ENCODE results near the gene KCND3.

DNA sequence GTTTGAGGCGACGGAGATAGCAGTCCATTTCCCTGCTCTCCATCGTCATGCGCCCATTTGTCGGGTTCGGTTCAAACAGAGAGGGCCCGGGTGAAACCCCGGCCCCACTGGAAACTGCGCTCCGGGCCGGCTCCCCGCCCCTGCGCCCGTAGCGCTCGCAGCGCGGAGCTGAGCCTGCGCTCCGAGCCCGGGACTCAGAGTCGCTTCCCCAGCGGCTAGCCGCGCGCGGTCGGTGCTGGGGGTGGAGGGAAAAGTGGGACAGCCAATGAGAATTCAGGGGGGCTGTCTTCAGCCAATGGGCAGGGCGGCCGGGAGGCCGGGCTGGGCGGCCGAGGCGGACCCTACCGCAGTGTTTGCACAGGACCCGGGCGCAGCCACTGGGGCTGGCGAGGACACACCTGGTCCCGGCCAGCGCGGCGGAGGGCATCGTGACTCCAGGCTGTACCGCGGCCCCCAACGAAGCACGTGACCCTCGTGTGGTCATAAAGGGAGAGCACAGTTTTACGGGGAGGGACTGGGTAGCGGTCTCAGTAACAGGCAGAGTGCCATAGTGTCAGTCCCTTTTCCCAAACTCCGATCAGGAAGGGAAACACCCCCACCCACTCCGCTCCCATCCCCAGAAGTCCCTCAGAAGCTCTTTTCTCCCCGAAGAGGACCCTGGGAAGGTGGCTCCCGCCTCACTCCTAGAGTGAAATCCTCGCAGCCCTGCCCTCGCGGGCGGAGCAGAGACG, 250.1 kb downstream of the KCND3 start, which contains the start of gene INKA2:
- TF ChIP-seq, protein P1, sequence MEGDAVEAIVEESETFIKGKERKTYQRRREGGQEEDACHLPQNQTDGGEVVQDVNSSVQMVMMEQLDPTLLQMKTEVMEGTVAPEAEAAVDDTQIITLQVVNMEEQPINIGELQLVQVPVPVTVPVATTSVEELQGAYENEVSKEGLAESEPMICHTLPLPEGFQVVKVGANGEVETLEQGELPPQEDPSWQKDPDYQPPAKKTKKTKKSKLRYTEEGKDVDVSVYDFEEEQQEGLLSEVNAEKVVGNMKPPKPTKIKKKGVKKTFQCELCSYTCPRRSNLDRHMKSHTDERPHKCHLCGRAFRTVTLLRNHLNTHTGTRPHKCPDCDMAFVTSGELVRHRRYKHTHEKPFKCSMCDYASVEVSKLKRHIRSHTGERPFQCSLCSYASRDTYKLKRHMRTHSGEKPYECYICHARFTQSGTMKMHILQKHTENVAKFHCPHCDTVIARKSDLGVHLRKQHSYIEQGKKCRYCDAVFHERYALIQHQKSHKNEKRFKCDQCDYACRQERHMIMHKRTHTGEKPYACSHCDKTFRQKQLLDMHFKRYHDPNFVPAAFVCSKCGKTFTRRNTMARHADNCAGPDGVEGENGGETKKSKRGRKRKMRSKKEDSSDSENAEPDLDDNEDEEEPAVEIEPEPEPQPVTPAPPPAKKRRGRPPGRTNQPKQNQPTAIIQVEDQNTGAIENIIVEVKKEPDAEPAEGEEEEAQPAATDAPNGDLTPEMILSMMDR (IDR thresholded peaks at IDR 0.05) = peak in 1 of 6 experiments; percentile 4
- TF ChIP-seq POLR2A (IDR thresholded peaks at IDR 0.05) = peak in 3 of 4 donors; percentile 5 to 88 (median 83)
